ENCODE data around the gene SLC7A14. TPM values are rescaled to one million over a fixed set of nuclear protein-coding genes. Genes with fewer than 3 reads are reported as not detected.

Gene SLC7A14
- total RNA-seq, 2 experiments from 2014 or later: not detected

- intact Hi-C loops (cut with DNase I, micrococcal nuclease): no loop called here
- DNase-seq (no peak), ATAC-seq (no peak)
- Mint-ChIP-seq H3K4me3 (no peak overlapping the region), H3K9me3 (ENCODE audit: low read depth) (no peaks in the 10 kb centered on the region), H3K4me1 (peaks cover 18% of the 10 kb centered on the region), H3K27ac (no peak overlapping the region), H3K36me3 (ENCODE audit: low read depth) (no peaks in the 10 kb centered on the region), H3K27me3 (no peaks in the 10 kb centered on the region)
- ChIA-PET CTCF (interaction anchor here (0.6 to 1.3 kb wide), 4 partner anchors 15 to 381 kb away, joined by 3 to 5 read pairs (median 4); no protein-coding TSS in a partner anchor), POLR2A (no interaction called here)
These were observed 154.8 kb downstream of the SLC7A14 start for GRCh38 chr3:170431054-170431453.

GRCh38 chr3:170429050-170429449, 156.8 kb downstream of the SLC7A14 start:
- no peaks in the 10 kb centered on the region for H3K36me3 Mint-ChIP-seq (ENCODE audit: low read depth)
- no peaks in the 10 kb centered on the region for H3K9me3 Mint-ChIP-seq (ENCODE audit: low read depth)
- H3K27me3 Mint-ChIP-seq: peaks cover 2% of the 10 kb centered on the region
- ChIA-PET POLR2A (no interaction called here), CTCF (interaction anchor here (1.4 kb wide), 1 partner anchor 16 kb away, joined by 4 read pairs; no protein-coding TSS in a partner anchor)
- no peak overlapping the region for H3K4me3 Mint-ChIP-seq
- intact Hi-C loops (cut with DNase I, micrococcal nuclease): loop anchor here in 1 of 2 experiments (5.0 kb wide), 1 partner anchor 428 kb away; no protein-coding TSS in a partner anchor
- ATAC-seq (peak; percentile 57), DNase-seq (no peak)
- H3K27ac Mint-ChIP-seq: no peak overlapping the region
- peaks cover 18% of the 10 kb centered on the region for H3K4me1 Mint-ChIP-seq

GRCh38 chr3:170428095-170428494, 157.8 kb downstream of the SLC7A14 start:
- intact Hi-C loops (cut with DNase I, micrococcal nuclease): loop anchor here in 1 of 2 experiments (5.0 kb wide), 1 partner anchor 429 kb away; no protein-coding TSS in a partner anchor
- peaks cover 5% of the 10 kb centered on the region for H3K27me3 Mint-ChIP-seq
- ATAC-seq: no peak
- CTCF ChIA-PET: interaction anchor here (1.1 kb wide), 1 partner anchor 9 kb away, joined by 3 read pairs; no protein-coding TSS in a partner anchor
- no peak overlapping the region for H3K27ac Mint-ChIP-seq
- H3K4me3 Mint-ChIP-seq: no peak overlapping the region
- H3K36me3 Mint-ChIP-seq (ENCODE audit: low read depth): no peaks in the 10 kb centered on the region
- peaks cover 18% of the 10 kb centered on the region for H3K4me1 Mint-ChIP-seq
- no peak for DNase-seq
- no peaks in the 10 kb centered on the region for H3K9me3 Mint-ChIP-seq (ENCODE audit: low read depth)
- POLR2A ChIA-PET: no interaction called here

GRCh38 chr3:170426240-170426797, 159.6 kb downstream of the SLC7A14 start:
- H3K4me1 Mint-ChIP-seq: peaks cover 18% of the 10 kb centered on the region
- H3K27me3 Mint-ChIP-seq: peaks cover 9% of the 10 kb centered on the region
- peak; percentile 23 for ATAC-seq
- H3K27ac Mint-ChIP-seq: no peak overlapping the region
- no peaks in the 10 kb centered on the region for H3K9me3 Mint-ChIP-seq (ENCODE audit: low read depth)
- no peaks in the 10 kb centered on the region for H3K36me3 Mint-ChIP-seq (ENCODE audit: low read depth)
- POLR2A ChIA-PET: no interaction called here
- CTCF ChIA-PET: interaction anchor here (1.0 kb wide), 1 partner anchor 13 kb away, joined by 3 read pairs; no protein-coding TSS in a partner anchor
- no peak overlapping the region for H3K4me3 Mint-ChIP-seq
- DNase-seq: no peak
- intact Hi-C loops (cut with DNase I, micrococcal nuclease): loop anchor here in 1 of 2 experiments (5.0 kb wide), 1 partner anchor 431 kb away; no protein-coding TSS in a partner anchor

GRCh38 chr3:170425491-170426239, 160.2 kb downstream of the SLC7A14 start:
- ATAC-seq (no peak), DNase-seq (no peak)
- Mint-ChIP-seq H3K4me1 (peaks cover 18% of the 10 kb centered on the region), H3K27ac (no peak overlapping the region), H3K9me3 (ENCODE audit: low read depth) (no peaks in the 10 kb centered on the region), H3K4me3 (no peak overlapping the region), H3K27me3 (peaks cover 13% of the 10 kb centered on the region), H3K36me3 (ENCODE audit: low read depth) (no peaks in the 10 kb centered on the region)
- ChIA-PET POLR2A (no interaction called here), CTCF (interaction anchor here (1.0 kb wide), 1 partner anchor 12 kb away, joined by 3 read pairs; no protein-coding TSS in a partner anchor)
- intact Hi-C loops (cut with DNase I, micrococcal nuclease): loop anchor here in 1 of 2 experiments (5.0 kb wide), 1 partner anchor 432 kb away; no protein-coding TSS in a partner anchor

- ChIA-PET CTCF (no interaction called here), POLR2A (no interaction called here)
- no peak for ATAC-seq
- Mint-ChIP-seq H3K4me3 (no peak overlapping the region), H3K27me3 (peaks cover 20% of the 10 kb centered on the region), H3K9me3 (ENCODE audit: low read depth) (no peaks in the 10 kb centered on the region), H3K27ac (no peak overlapping the region), H3K36me3 (ENCODE audit: low read depth) (no peaks in the 10 kb centered on the region), H3K4me1 (peaks cover 21% of the 10 kb centered on the region)
- no peak for DNase-seq
- intact Hi-C loops (cut with DNase I, micrococcal nuclease): loop anchor here in 1 of 2 experiments (5.0 kb wide), 1 partner anchor 432 kb away; no protein-coding TSS in a partner anchor
These were observed 161.0 kb downstream of the SLC7A14 start for GRCh38 chr3:170424879-170425278.

GRCh38 chr3:170423001-170423615, 162.8 kb downstream of the SLC7A14 start:
- H3K36me3 Mint-ChIP-seq (ENCODE audit: low read depth): no peaks in the 10 kb centered on the region
- ChIA-PET CTCF (interaction anchor here (0.6 kb wide), 1 partner anchor 388 kb away, joined by 3 read pairs; no protein-coding TSS in a partner anchor), POLR2A (interaction anchor here (0.6 kb wide), 1 partner anchor 423 kb away, joined by 6 read pairs; no protein-coding TSS in a partner anchor)

GRCh38 chr3:170421758-170422157, 164.1 kb downstream of the SLC7A14 start:
- H3K27ac Mint-ChIP-seq: no peak overlapping the region
- CTCF ChIA-PET: no interaction called here
- H3K36me3 Mint-ChIP-seq (ENCODE audit: low read depth): no peaks in the 10 kb centered on the region
- no peaks in the 10 kb centered on the region for H3K9me3 Mint-ChIP-seq (ENCODE audit: low read depth)
- intact Hi-C loops (cut with DNase I, micrococcal nuclease): no loop called here
- ATAC-seq (no peak), DNase-seq (no peak)
- peaks cover 41% of the 10 kb centered on the region for H3K27me3 Mint-ChIP-seq
- H3K4me3 Mint-ChIP-seq: no peak overlapping the region
- POLR2A ChIA-PET: no interaction called here
- peaks cover 7% of the 10 kb centered on the region for H3K4me1 Mint-ChIP-seq

More at GRCh38 chr3:170423001-170423615, 162.8 kb downstream of the SLC7A14 start:
- Mint-ChIP-seq H3K4me1 (peaks cover 7% of the 10 kb centered on the region), H3K4me3 (no peak overlapping the region), H3K9me3 (ENCODE audit: low read depth) (no peaks in the 10 kb centered on the region), H3K27ac (no peak overlapping the region), H3K27me3 (peaks cover 31% of the 10 kb centered on the region)
- ATAC-seq (no peak), DNase-seq (no peak)
- intact Hi-C loops (cut with DNase I, micrococcal nuclease): no loop called here

- Mint-ChIP-seq H3K4me1 (peaks cover 7% of the 10 kb centered on the region), H3K9me3 (ENCODE audit: low read depth) (no peaks in the 10 kb centered on the region), H3K27ac (no peak overlapping the region), H3K4me3 (no peak overlapping the region), H3K27me3 (peaks cover 41% of the 10 kb centered on the region), H3K36me3 (ENCODE audit: low read depth) (no peaks in the 10 kb centered on the region)
- intact Hi-C loops (cut with DNase I, micrococcal nuclease): no loop called here
- CTCF ChIA-PET: interaction anchor here (0.8 kb wide), 1 partner anchor 46 kb away, joined by 4 read pairs; no protein-coding TSS in a partner anchor
- POLR2A ChIA-PET: interaction anchor here (0.6 kb wide), 1 partner anchor 22 kb away, joined by 3 read pairs; no protein-coding TSS in a partner anchor
- no peak for DNase-seq
- ATAC-seq: no peak
These were observed 164.7 kb downstream of the SLC7A14 start for GRCh38 chr3:170421111-170421641.

GRCh38 chr3:170420307-170420821, 165.5 kb downstream of the SLC7A14 start:
- ATAC-seq (no peak), DNase-seq (no peak)
- Mint-ChIP-seq H3K27me3 (peaks cover 41% of the 10 kb centered on the region), H3K4me3 (no peak overlapping the region), H3K9me3 (ENCODE audit: low read depth) (no peaks in the 10 kb centered on the region), H3K27ac (no peak overlapping the region), H3K4me1 (peaks cover 7% of the 10 kb centered on the region), H3K36me3 (ENCODE audit: low read depth) (no peaks in the 10 kb centered on the region)
- ChIA-PET CTCF (interaction anchor here (0.8 kb wide), 1 partner anchor 45 kb away, joined by 4 read pairs; no protein-coding TSS in a partner anchor), POLR2A (interaction anchor here (0.6 kb wide), 1 partner anchor 23 kb away, joined by 3 read pairs; no protein-coding TSS in a partner anchor)
- intact Hi-C loops (cut with DNase I, micrococcal nuclease): no loop called here

Data from activated CD4-positive, alpha-beta T cell treated with anti-CD3 and anti-CD28 coated beads for 36 hours (primary cell).